Islet precursor cell (in vitro differentiated cells): ENCODE measurements around the gene WIZ.
"Not testable (repeated sequence)": the region's sequence is repeated elsewhere in the genome, so short reads cannot be mapped to it uniquely, and the experiment has no call there.

Experiments
- DNase-seq: peaks from one replicate; pipeline ENCODE4 v3.0.0-alpha.2; 2018

Gene WIZ

GRCh38 chr19:15449620-15450527, at the start of gene WIZ:
Gene WIZ (minus strand): TSS chr19:15449956. CDS start chr19:15448307, 1,649 bp downstream.
- DNase-seq, result peak; percentile 83

- no peak for DNase-seq
Observed at GRCh38 chr19:15498910-15499309, 49.2 kb upstream of the WIZ start.

GRCh38 chr19:15498156-15498858, 48.6 kb upstream of the WIZ start:
- no peak for DNase-seq

- no peak for DNase-seq
Observed at GRCh38 chr19:15495151-15495550, 45.4 kb upstream of the WIZ start.

- no peak for DNase-seq
Observed at GRCh38 chr19:15488489-15489226, 38.9 kb upstream of the WIZ start.

- no peak for DNase-seq
Observed at GRCh38 chr19:15487038-15487437, 37.3 kb upstream of the WIZ start.

GRCh38 chr19:15485768-15486167, 36.0 kb upstream of the WIZ start:
- peak; percentile 58 for DNase-seq

GRCh38 chr19:15480996-15481395, 31.2 kb upstream of the WIZ start:
- DNase-seq, result not testable (repeated sequence)

GRCh38 chr19:15479391-15480345, 29.9 kb upstream of the WIZ start, which contains the start of gene PGLYRP2:
Gene PGLYRP2 (minus strand): TSS chr19:15479501. CDS start chr19:15479371, 130 bp downstream.
- peak; percentile 70 for DNase-seq

- DNase-seq, result no peak
Observed at GRCh38 chr19:15476325-15476724, 26.6 kb upstream of the WIZ start.

GRCh38 chr19:15475611-15476010, 25.9 kb upstream of the WIZ start:
- DNase-seq, result no peak

- no peak for DNase-seq
Observed at GRCh38 chr19:15475169-15475568, 25.4 kb upstream of the WIZ start.

GRCh38 chr19:15473821-15474220, 24.1 kb upstream of the WIZ start:
- not testable (repeated sequence) for DNase-seq

GRCh38 chr19:15471639-15472101, 21.9 kb upstream of the WIZ start:
- no peak for DNase-seq

- no peak for DNase-seq
Observed at GRCh38 chr19:15469513-15470297, 19.9 kb upstream of the WIZ start.

- no peak for DNase-seq
Observed at GRCh38 chr19:15468675-15469512, 19.1 kb upstream of the WIZ start.

GRCh38 chr19:15467734-15468214, 18.0 kb upstream of the WIZ start:
- DNase-seq, result no peak

GRCh38 chr19:15466851-15467733, 17.3 kb upstream of the WIZ start:
- no peak for DNase-seq
